ENCODE measurements around the gene DUOX2.
A peak's percentile ranks its signal among the peaks of the same experiment; 100 is the strongest.

GRCh38 chr15:45134682-45135604, 21.0 kb upstream of the DUOX2 start:
- TF ChIP-seq POLR2A (IDR thresholded peaks at IDR 0.05) (no peak), CTCF (IDR thresholded peaks at IDR 0.05) (peak in 2 of 5 experiments; percentile 15 to 40), POLR2AphosphoS5 (IDR thresholded peaks at IDR 0.05) (no peak), EP300 (IDR thresholded peaks at IDR 0.05; ENCODE audit: low read depth) (no peak)

All from transverse colon (tissue), 4 donors.